ENCODE results near the gene ALDH6A1.

The ALDH6A1 gene

GRCh38 chr14:74080820-74081460, 3.3 kb downstream of the ALDH6A1 start:
- no peak for TF ChIP-seq CTCF (IDR thresholded peaks at IDR 0.05; ENCODE audit: low read length, missing control alignments)
- DNase-seq (ENCODE audit: low read depth) = peak; percentile 25

GRCh38 chr14:74077401-74077800, 6.9 kb downstream of the ALDH6A1 start:
- H3K4me3 ChIP-seq (replicated peaks; ENCODE audit: low read depth, low read length) = no peak overlapping the region
- no peak for DNase-seq (ENCODE audit: low read depth)
- no peak for TF ChIP-seq CTCF (IDR thresholded peaks at IDR 0.05; ENCODE audit: low read length, missing control alignments)

More at GRCh38 chr14:74080820-74081460, 3.3 kb downstream of the ALDH6A1 start:
- no peak overlapping the region for H3K4me3 ChIP-seq (replicated peaks; ENCODE audit: low read depth, low read length)

GRCh38 chr14:74065746-74066575, 18.3 kb downstream of the ALDH6A1 start:
- TF ChIP-seq CTCF (IDR thresholded peaks at IDR 0.05; ENCODE audit: low read length, missing control alignments) = no peak
- no peak overlapping the region for H3K4me3 ChIP-seq (replicated peaks; ENCODE audit: low read depth, low read length)
- peak; percentile 51 for DNase-seq (ENCODE audit: low read depth)

- TF ChIP-seq CTCF (IDR thresholded peaks at IDR 0.05; ENCODE audit: low read length, missing control alignments) = no peak
- peak; percentile 41 for DNase-seq (ENCODE audit: low read depth)
- H3K4me3 ChIP-seq (replicated peaks; ENCODE audit: low read depth, low read length) = no peak overlapping the region
Observed at GRCh38 chr14:74064883-74065282, 19.4 kb downstream of the ALDH6A1 start.

GRCh38 chr14:74064426-74064825, 19.8 kb downstream of the ALDH6A1 start:
- H3K4me3 ChIP-seq (replicated peaks; ENCODE audit: low read depth, low read length) = no peak overlapping the region
- no peak for TF ChIP-seq CTCF (IDR thresholded peaks at IDR 0.05; ENCODE audit: low read length, missing control alignments)
- DNase-seq (ENCODE audit: low read depth) = no peak

GRCh38 chr14:74062809-74063150, 21.5 kb downstream of the ALDH6A1 start:
- no peak overlapping the region for H3K4me3 ChIP-seq (replicated peaks; ENCODE audit: low read depth, low read length)
- no peak for TF ChIP-seq CTCF (IDR thresholded peaks at IDR 0.05; ENCODE audit: low read length, missing control alignments)
- no peak for DNase-seq (ENCODE audit: low read depth)

All from fibroblast of pulmonary artery (primary cell).